A549 (cell line): ENCODE results near the gene NAP1L4.

ENCODE experiments used
- BHLHE40 ChIP-seq: IDR thresholded peaks from 2 replicates; pipeline ENCODE4 v1.6.1; 2012; ENCODE audit warnings: low read depth, low read length, inconsistent platforms
- CBX8 ChIP-seq: fragments of 200-600 bp; sonication (generic); IDR thresholded peaks from 2 replicates; pipeline ENCODE4 v1.6.1; 2016
- CHD4 ChIP-seq: fragments of 200-600 bp; sonication (generic); IDR thresholded peaks from 2 replicates; pipeline ENCODE4 v1.6.1; 2016; ENCODE audit warnings: antibody characterized with exemption, mild to moderate bottlenecking, borderline replicate concordance
- CTCF ChIP-seq: fragments of >200 bp; sonication (Bioruptor Twin); formaldehyde crosslinking; IDR thresholded peaks from 3 replicates; pipeline ENCODE4 v1.5.1; 2016
- ELK1 ChIP-seq: fragments of 150-350 bp; IDR thresholded peaks from 2 replicates; pipeline ENCODE4 v1.6.1; 2014; ENCODE audit warnings: low read depth, mild to moderate bottlenecking, low read length
- EP300 ChIP-seq, 2 experiments: fragments of >200 bp; sonication (Bioruptor Twin); formaldehyde crosslinking; IDR thresholded peaks; 2 replicates in 1 of 2; 3 replicates in 1 of 2; pipeline ENCODE4 v1.6.1; 2016 to 2017
- MAX ChIP-seq: IDR thresholded peaks from 2 replicates; pipeline ENCODE4 v1.6.1; 2012
- MYC ChIP-seq: IDR thresholded peaks from 2 replicates; pipeline ENCODE4 v1.6.1; 2012; ENCODE audit warnings: mild to moderate bottlenecking, inconsistent platforms, low read length, improper control_type of control experiment, borderline replicate concordance
- NR3C1 ChIP-seq: fragments of >200 bp; sonication (Bioruptor Twin); formaldehyde crosslinking; IDR thresholded peaks from 3 replicates; pipeline ENCODE4 v1.6.1; 2017
- POLR2A ChIP-seq: IDR thresholded peaks from 2 replicates; pipeline ENCODE4 v1.6.1; 2012; ENCODE audit warnings: mild to moderate bottlenecking, low read length
- RFX5 ChIP-seq: fragments of 450-650 bp; IDR thresholded peaks from 2 replicates; pipeline ENCODE4 v1.7.1; 2014; ENCODE audit warnings: antibody characterized with exemption, mild to moderate bottlenecking, moderate library complexity
- USF2 ChIP-seq: fragments of 450-650 bp; IDR thresholded peaks from 2 replicates; pipeline ENCODE4 v1.6.1; 2014; ENCODE audit warnings: antibody characterized with exemption
- ZFP36 ChIP-seq: fragments of 450-650 bp; IDR thresholded peaks from 2 replicates; pipeline ENCODE4 v1.6.1; 2014; ENCODE audit warnings: borderline replicate concordance; ENCODE audit not compliant: partially characterized antibody

GRCh38 chr11:3040881-3041280 lies 48.8 kb upstream of the NAP1L4 start:
- no peak for TF ChIP-seq CTCF
- TF ChIP-seq POLR2A, result no peak
- TF ChIP-seq CBX8, result no peak
- no peak for TF ChIP-seq MAX
- TF ChIP-seq MYC, result no peak
- no peak for TF ChIP-seq EP300 (IDR thresholded peaks at IDR 0.05)
- no peak for TF ChIP-seq ELK1
- no peak for TF ChIP-seq ZFP36
- TF ChIP-seq CHD4, result no peak
- TF ChIP-seq USF2, result no peak
- TF ChIP-seq RFX5, result no peak
- TF ChIP-seq NR3C1, result no peak
- TF ChIP-seq BHLHE40, result no peak
